Measurements from ENCODE around the gene C6orf132. TPM values are rescaled to one million over a fixed set of nuclear protein-coding genes. Genes with fewer than 3 reads are reported as not detected.

The C6orf132 gene
- total RNA-seq, 4 donors from 2014 or later: 106 to 200 (median 137) TPM

DNA sequence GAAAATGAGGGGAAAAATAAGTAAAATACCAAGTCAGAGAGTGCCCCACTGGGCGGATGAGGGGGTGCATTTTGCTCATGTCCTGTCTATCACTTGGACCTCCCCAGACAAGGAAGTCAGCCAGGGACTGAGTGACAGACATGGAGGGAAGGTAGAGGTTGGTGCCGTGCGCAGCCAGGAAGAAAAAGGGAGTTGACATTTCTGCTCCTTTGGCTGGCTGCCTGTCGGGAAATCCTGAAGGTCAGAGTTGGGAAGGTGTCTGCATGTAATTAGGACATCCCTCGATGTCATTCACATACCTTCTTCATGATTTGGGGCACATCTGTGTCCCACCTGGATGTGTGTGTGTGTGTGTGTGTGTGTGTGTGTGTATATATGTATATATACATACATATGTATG, 39.7 kb upstream of the C6orf132 start:
- TF ChIP-seq, protein P1, sequence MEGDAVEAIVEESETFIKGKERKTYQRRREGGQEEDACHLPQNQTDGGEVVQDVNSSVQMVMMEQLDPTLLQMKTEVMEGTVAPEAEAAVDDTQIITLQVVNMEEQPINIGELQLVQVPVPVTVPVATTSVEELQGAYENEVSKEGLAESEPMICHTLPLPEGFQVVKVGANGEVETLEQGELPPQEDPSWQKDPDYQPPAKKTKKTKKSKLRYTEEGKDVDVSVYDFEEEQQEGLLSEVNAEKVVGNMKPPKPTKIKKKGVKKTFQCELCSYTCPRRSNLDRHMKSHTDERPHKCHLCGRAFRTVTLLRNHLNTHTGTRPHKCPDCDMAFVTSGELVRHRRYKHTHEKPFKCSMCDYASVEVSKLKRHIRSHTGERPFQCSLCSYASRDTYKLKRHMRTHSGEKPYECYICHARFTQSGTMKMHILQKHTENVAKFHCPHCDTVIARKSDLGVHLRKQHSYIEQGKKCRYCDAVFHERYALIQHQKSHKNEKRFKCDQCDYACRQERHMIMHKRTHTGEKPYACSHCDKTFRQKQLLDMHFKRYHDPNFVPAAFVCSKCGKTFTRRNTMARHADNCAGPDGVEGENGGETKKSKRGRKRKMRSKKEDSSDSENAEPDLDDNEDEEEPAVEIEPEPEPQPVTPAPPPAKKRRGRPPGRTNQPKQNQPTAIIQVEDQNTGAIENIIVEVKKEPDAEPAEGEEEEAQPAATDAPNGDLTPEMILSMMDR (IDR thresholded peaks at IDR 0.05): no peak
- no peak for TF ChIP-seq POLR2A (IDR thresholded peaks at IDR 0.05)
- 72% methylated on average over 5 of the region's 5 CpGs for WGBS, 2 donors
- intact Hi-C loops (cut with DNase I; ENCODE audit: low total_unique reads): no loop called here
- H3K4me3 ChIP-seq (ENCODE audit: low read depth, poor library complexity, severe bottlenecking): no peak overlapping the region
- DNase-seq (ENCODE audit: low spot score in 2 of 2): no peak

DNA sequence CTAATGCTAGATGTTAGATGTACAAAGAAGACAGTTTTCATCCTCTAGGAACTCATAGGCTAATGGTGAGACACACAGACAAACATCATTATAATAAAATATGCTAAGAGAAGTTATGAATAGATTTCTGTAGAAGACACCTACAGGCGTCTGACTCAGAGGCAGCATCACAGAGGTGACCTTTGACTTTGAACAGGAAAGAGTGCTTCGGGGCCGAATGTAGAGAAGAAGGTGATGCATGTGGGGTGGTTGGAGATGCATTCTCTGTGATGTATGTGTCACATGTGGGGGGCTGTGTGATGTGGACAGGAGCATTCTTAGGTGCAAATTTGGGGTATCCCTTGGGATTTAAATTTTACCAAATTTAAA, 37.5 kb upstream of the C6orf132 start:
- TF ChIP-seq POLR2A (IDR thresholded peaks at IDR 0.05): no peak
- TF ChIP-seq, protein P1 (IDR thresholded peaks at IDR 0.05): no peak
- 74 to 76% methylated on average over 3 of the region's 3 CpGs for WGBS, 2 donors
- intact Hi-C loops (cut with DNase I; ENCODE audit: low total_unique reads): loop anchor here (10.0 kb wide), 1 partner anchor 245 kb away; no protein-coding TSS in a partner anchor
- H3K4me3 ChIP-seq (ENCODE audit: low read depth, poor library complexity, severe bottlenecking): no peak overlapping the region
- DNase-seq (ENCODE audit: low spot score in 2 of 2): no peak

- no peak for TF ChIP-seq POLR2A (IDR thresholded peaks at IDR 0.05)
- TF ChIP-seq, protein P1 (IDR thresholded peaks at IDR 0.05): no peak
- H3K4me3 ChIP-seq (ENCODE audit: low read depth, poor library complexity, severe bottlenecking): no peak overlapping the region
- DNase-seq (ENCODE audit: low spot score in 2 of 2): no peak
- WGBS, 2 donors: 87 to 89% methylated on average over 20 of the region's 20 CpGs
- intact Hi-C loops (cut with DNase I; ENCODE audit: low total_unique reads): loop anchor here (10.0 kb wide), 1 partner anchor 245 kb away; no protein-coding TSS in a partner anchor
Observed at GRCh38 chr6:42179261-42179944, 37.0 kb upstream of the C6orf132 start.

- DNase-seq (ENCODE audit: low spot score in 2 of 2): no peak
- intact Hi-C loops (cut with DNase I; ENCODE audit: low total_unique reads): loop anchor here (10.0 kb wide), 1 partner anchor 243 kb away; no protein-coding TSS in a partner anchor
- H3K4me3 ChIP-seq (ENCODE audit: low read depth, poor library complexity, severe bottlenecking): no peak overlapping the region
- WGBS, 2 donors: 28 to 37% methylated on average over 7 to 27 of the region's 27 CpGs
- TF ChIP-seq, protein P1 (IDR thresholded peaks at IDR 0.05): no peak
- no peak for TF ChIP-seq POLR2A (IDR thresholded peaks at IDR 0.05)
Observed at GRCh38 chr6:42177514-42178364, 35.3 kb upstream of the C6orf132 start.

DNA sequence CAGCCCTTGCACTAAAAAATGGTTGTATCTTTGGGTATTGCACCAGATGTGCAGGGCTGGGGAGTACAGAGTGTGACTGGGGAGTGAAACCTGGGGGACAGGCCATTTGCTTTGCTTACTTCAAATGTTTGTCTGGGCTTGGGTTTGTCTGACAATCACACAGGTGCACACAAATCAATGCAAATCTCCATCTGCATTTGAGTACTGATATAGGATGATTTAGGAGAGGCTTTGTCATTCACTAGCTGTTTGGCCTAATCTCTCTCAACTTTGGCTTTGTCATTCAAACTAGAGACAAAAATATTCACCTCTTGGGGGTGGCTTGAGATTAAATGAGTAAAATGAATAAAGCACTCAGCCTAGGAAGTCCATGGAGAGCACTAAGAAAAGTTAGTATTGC, 34.6 kb upstream of the C6orf132 start:
- DNase-seq (ENCODE audit: low spot score in 2 of 2): no peak
- no peak for TF ChIP-seq POLR2A (IDR thresholded peaks at IDR 0.05)
- TF ChIP-seq, protein P1 (IDR thresholded peaks at IDR 0.05): no peak
- H3K4me3 ChIP-seq (ENCODE audit: low read depth, poor library complexity, severe bottlenecking): no peak overlapping the region
- intact Hi-C loops (cut with DNase I; ENCODE audit: low total_unique reads): loop anchor here (10.0 kb wide), 1 partner anchor 242 kb away; no protein-coding TSS in a partner anchor
